ENCODE measurements around the gene TRIM47. TPM values are rescaled to one million over a fixed set of nuclear protein-coding genes. Genes with fewer than 3 reads are reported as not detected.
A peak's percentile ranks its signal among the peaks of the same experiment; 100 is the strongest.

TRIM47 gene
- total RNA-seq, 1 experiment from 2014 or later: 6.9 TPM

- Histone ChIP-seq H4K20me1 (ENCODE audit: control insufficient read depth, insufficient read depth, insufficient read length) (no peaks in the 10 kb centered on the region), H3K4me1 (ENCODE audit: insufficient read depth, low read length) (no peaks in the 10 kb centered on the region; the same call in 1 of the 2 replicates), H3K18ac (ENCODE audit: insufficient read length, low read depth, low read length) (no peak overlapping the region), H3K27me3 (ENCODE audit: insufficient read depth, low read length) (no peaks in the 10 kb centered on the region), H4K8ac (replicated peaks; ENCODE audit: insufficient read length, low read depth, low read length) (no peak overlapping the region), H2AFZ (ENCODE audit: low read length) (no peak overlapping the region), H3K23me2 (ENCODE audit: insufficient read length, low read depth, low read length, poor library complexity, severe bottlenecking) (peaks cover 8% of the 10 kb centered on the region), H3K79me1 (ENCODE audit: insufficient read depth, low read depth, low read length, poor library complexity, severe bottlenecking) (no peaks in the 10 kb centered on the region), H2BK20ac (ENCODE audit: low read depth, low read length, poor library complexity, severe bottlenecking) (no peak overlapping the region), H2BK120ac (ENCODE audit: low read depth, low read length, poor library complexity, severe bottlenecking) (no peak overlapping the region), H3K23ac (ENCODE audit: insufficient read length, low read depth, low read length) (no peak overlapping the region), H3K9me3 (ENCODE audit: control insufficient read depth, low read depth, low read length) (no peaks in the 10 kb centered on the region), H3K9ac (ENCODE audit: extremely low read depth, insufficient read length, low read length) (no peak overlapping the region), H4K5ac (ENCODE audit: insufficient read length, low read depth, low read length) (no peak overlapping the region), H3T11ph (ENCODE audit: low read length) (no peak overlapping the region), H3K56ac (ENCODE audit: insufficient read length, low read depth, low read length) (no peak overlapping the region), H2AK5ac (ENCODE audit: insufficient read length, low read length) (no peak overlapping the region), H3K27ac (ENCODE audit: insufficient read length, low read depth, low read length) (no peak overlapping the region), H3K4ac (ENCODE audit: low read depth, low read length) (no peak overlapping the region), H2BK5ac (ENCODE audit: insufficient read length, low read length) (no peak overlapping the region), H2BK15ac (ENCODE audit: low read depth, low read length) (no peak overlapping the region), H3K4me2 (ENCODE audit: insufficient read depth, insufficient read length, low read length) (no peak overlapping the region), H3K14ac (ENCODE audit: insufficient read depth, low read length) (no peak overlapping the region; the same call in 1 of the 2 replicates), H2BK12ac (ENCODE audit: insufficient read length, low read depth, low read length) (no peak overlapping the region), H4K91ac (ENCODE audit: insufficient read length, low read depth, low read length) (no peak overlapping the region), H3K79me2 (ENCODE audit: insufficient read depth, low read length) (no peaks in the 10 kb centered on the region)
- Mint-ChIP-seq H3K36me3 (ENCODE audit: insufficient read depth in 1 of 3, low read depth in 3 of 3) (peaks cover 14 to 48% (median 40%) of the 10 kb centered on the region in 3 experiments), H3K4me3 (no peak overlapping the region; a peak in 1 of 5 replicates), H3K9me3 (no peaks in the 10 kb centered on the region), H3K4me1 (peaks cover 23 to 27% of the 10 kb centered on the region in 2 experiments), H3K27me3 (ENCODE audit: low read depth) (no peaks in the 10 kb centered on the region; the same call in 1 of the 2 replicates), H3K27ac (peak overlapping the region in 1 of 3 experiments; percentile 82; a peak in 2 of 7 replicates)
- DNase-seq: no peak
- no CpG with 5 or more reads among the region's 16 CpGs for WGBS (ENCODE audit: extremely low coverage, insufficient read length, low lambda C conversion rate)
- no peak for TF ChIP-seq CTCF (conservative IDR thresholded peaks at IDR 0.05)
Observed at GRCh38 chr17:75898791-75899190, 20.4 kb upstream of the TRIM47 start.

Measured in H9 (cell line).